ENCODE results near the gene GID4. TPM values are rescaled to one million over a fixed set of nuclear protein-coding genes. Genes with fewer than 3 reads are reported as not detected.

Gene GID4
- total and polyA plus RNA-seq, 2 of the 4 experiments (the other 2 are of a cell fraction): 3.9 to 5.6 TPM

- no CpG with 5 or more reads among the region's 6 CpGs for WGBS, 2 experiments (ENCODE audit: extremely low coverage in 2 of 2, insufficient read length in 1 of 2)
- H3K14ac ChIP-seq (replicated peaks; ENCODE audit: low read depth, low read length): no peak overlapping the region
- H3K9me1 ChIP-seq (ENCODE audit: insufficient read depth, low read length): 0 out of 2 replicates have a peak, but pooled peaks cover 5% of the 10 kb centered on the region
- DNase-seq: no peak
- dilution Hi-C loops (cut with HindIII; ENCODE audit: low sequenced_read_pairs, unreplicated experiment) (no loop called here), in situ Hi-C loops (cut with MboI; ENCODE audit: low sequenced_read_pairs) (no loop called here), intact Hi-C loops (cut with micrococcal nuclease) (no loop called here)
- H2BK20ac ChIP-seq (ENCODE audit: low read depth, low read length): no peak overlapping the region
- H3K56ac ChIP-seq (ENCODE audit: extremely low read depth, insufficient read depth, low read length): no peak overlapping the region
- no peaks in the 10 kb centered on the region for H3K9me3 ChIP-seq (ENCODE audit: control insufficient read depth, insufficient read depth, low read length)
- no peak overlapping the region for H4K91ac ChIP-seq (ENCODE audit: insufficient read depth, low read depth, low read length)
- H3K27ac ChIP-seq (ENCODE audit: insufficient read depth, low read length): no peak overlapping the region
- no peak overlapping the region for H3K4ac ChIP-seq (ENCODE audit: low read depth, low read length)
- H4K8ac ChIP-seq (ENCODE audit: low read depth in 2 of 2, low read length in 2 of 2): no peak overlapping the region
- no peak for ATAC-seq (ENCODE audit: low read depth)
- no peak overlapping the region for H2BK120ac ChIP-seq (ENCODE audit: low read depth, low read length)
- TF ChIP-seq POLR2A (IDR thresholded peaks at IDR 0.05; ENCODE audit: low read depth, low read length): no peak
- H3K9ac ChIP-seq (ENCODE audit: low read depth, low read length): no peak overlapping the region
- H2AK9ac ChIP-seq (replicated peaks; ENCODE audit: low read depth, low read length, poor library complexity): no peak overlapping the region
- no peaks in the 10 kb centered on the region for H3K27me3 ChIP-seq (ENCODE audit: control insufficient read depth, insufficient read depth, low read length)
- H2BK15ac ChIP-seq (ENCODE audit: low read depth, low read length): no peak overlapping the region
- H4K20me1 ChIP-seq (ENCODE audit: insufficient read depth, low read length): no peaks in the 10 kb centered on the region
- no peak overlapping the region for H2AK5ac ChIP-seq (ENCODE audit: low read depth, low read length)
- ChIA-PET CTCF (interaction anchor here (0.6 kb wide), 1 partner anchor 130 kb away, joined by 4 read pairs; no protein-coding TSS in a partner anchor), POLR2A (ENCODE audit: unreplicated experiment) (no interaction called here)
- no peak overlapping the region for H3K23ac ChIP-seq (ENCODE audit: low read depth, low read length)
- H3K36me3 ChIP-seq (ENCODE audit: control insufficient read depth, insufficient read depth, low read length): peaks cover 24% of the 10 kb centered on the region
- H3K4me1 ChIP-seq (ENCODE audit: control insufficient read depth, insufficient read depth, low read length): no peaks in the 10 kb centered on the region
- H3K79me1 ChIP-seq (ENCODE audit: low read depth in 1 of 2, low read length in 2 of 2): no peaks in the 10 kb centered on the region; a peak in 1 of 4 replicates
- no peak overlapping the region for H3K4me2 ChIP-seq (ENCODE audit: low read depth, low read length)
- H2BK5ac ChIP-seq (ENCODE audit: low read depth, low read length, poor library complexity, severe bottlenecking): no peak overlapping the region
- H2AFZ ChIP-seq (replicated peaks; ENCODE audit: low read length, poor library complexity): no peak overlapping the region
- no TSS peak for BruUV-seq (replicated peaks)
- no peak overlapping the region for H3K18ac ChIP-seq (ENCODE audit: low read depth, low read length)
- no peak overlapping the region for H4K5ac ChIP-seq (ENCODE audit: low read depth, low read length)
- H3K4me3 ChIP-seq (ENCODE audit: insufficient read depth, low read depth, low read length): no peak overlapping the region
Measured at GRCh38 chr17:18055597-18055996, 16.4 kb downstream of the GID4 start.

Measured in IMR-90 (cell line).